Omental fat pad (tissue), 4 donors: ENCODE results near the gene TAAR2. TPM values are rescaled to one million over a fixed set of nuclear protein-coding genes. Genes with fewer than 3 reads are reported as not detected.
"Not testable (repeated sequence)": the region's sequence is repeated elsewhere in the genome, so short reads cannot be mapped to it uniquely, and the experiment has no call there.

ENCODE experiments used
- ATAC-seq: fragments of 150-250 bp; one replicate; pipeline ENCODE4 v1.9.1; 2016; ENCODE audit warnings: mild to moderate bottlenecking, moderate library complexity; ENCODE audit not compliant: low FRiP score
- DNase-seq: peaks from one replicate; pipeline ENCODE4 v3.0.0-alpha.2; 2019; ENCODE audit warnings: low spot score
- CTCF ChIP-seq, 3 donors: fragments of 450-650 bp; IDR thresholded peaks; one replicate each; pipeline ENCODE4 v1.5.1; 2016 to 2017; ENCODE audit warnings: antibody characterized with exemption in 3 of 3, mild to moderate bottlenecking in 3 of 3, moderate library complexity in 2 of 3
- total RNA-seq, 4 donors: library from RNA; depleted of rRNA; stranded (reverse); fragments of >200 nt; gene quantifications; one replicate each; pipeline ENCODE4 v1.1.0, GENCODE V29; 2016

The TAAR2 gene
- total RNA-seq, 4 donors from 2014 or later: not detected

GRCh38 chr6:132612449-132613108 lies 11.5 kb downstream of the TAAR2 start:
- TF ChIP-seq CTCF (IDR thresholded peaks at IDR 0.05): no peak
- DNase-seq (no peak), ATAC-seq (no peak)

- TF ChIP-seq CTCF (IDR thresholded peaks at IDR 0.05): no peak
- ATAC-seq (no peak), DNase-seq (no peak)
Measured at GRCh38 chr6:132611616-132612015, 12.5 kb downstream of the TAAR2 start.

GRCh38 chr6:132607544-132608233 lies 16.4 kb downstream of the TAAR2 start:
- no peak for TF ChIP-seq CTCF (IDR thresholded peaks at IDR 0.05)
- DNase-seq (no peak), ATAC-seq (no peak)

GRCh38 chr6:132604635-132605152 lies 19.4 kb downstream of the TAAR2 start:
- DNase-seq: no peak
- no peak for ATAC-seq
- TF ChIP-seq CTCF (IDR thresholded peaks at IDR 0.05): no peak

- DNase-seq, ATAC-seq: not testable (repeated sequence)
Measured at GRCh38 chr6:132600900-132601299, 23.2 kb downstream of the TAAR2 start.

- no peak for TF ChIP-seq CTCF (IDR thresholded peaks at IDR 0.05)
- DNase-seq: no peak
- ATAC-seq: no peak
Measured at GRCh38 chr6:132598473-132598872, 25.6 kb downstream of the TAAR2 start.

GRCh38 chr6:132596201-132596600 lies 27.9 kb downstream of the TAAR2 start:
- TF ChIP-seq CTCF (IDR thresholded peaks at IDR 0.05): no peak
- DNase-seq (no peak), ATAC-seq (no peak)
